GM21360 (cell line): Measurements from ENCODE around the gene HRNR.
"Not testable (repeated sequence)": the region's sequence is repeated elsewhere in the genome, so short reads cannot be mapped to it uniquely, and the experiment has no call there.

Experiments used
- ATAC-seq: cut with Tn5 transposase; IDR thresholded peaks from one replicate; pipeline ENCODE4 v1.9.1; 2021; ENCODE audit warnings: mild to moderate bottlenecking, moderate library complexity; ENCODE audit not compliant: unreplicated experiment

The HRNR gene

DNA sequence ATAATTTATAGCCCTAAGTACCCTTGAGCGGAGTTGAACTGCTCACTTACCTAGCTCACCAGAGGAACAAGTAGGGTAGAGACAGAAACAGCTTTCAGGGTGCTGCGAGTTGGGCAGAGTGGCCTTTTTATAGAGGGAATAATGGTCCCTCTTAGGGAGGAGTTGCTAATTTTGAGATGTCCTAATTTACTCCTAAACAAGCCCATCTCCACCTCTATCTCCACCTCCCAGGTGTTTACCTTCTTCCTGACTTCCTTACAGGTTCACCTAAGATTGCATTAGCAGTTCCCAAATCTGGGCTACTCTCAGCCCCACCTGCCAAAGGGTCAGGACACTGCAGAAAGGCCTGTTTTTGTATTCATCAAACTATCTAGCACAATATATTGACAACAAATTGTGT lies at the start of gene HRNR:
HRNR (minus strand) TSS at position 101 of the 400 bp plus-strand sequence. CDS start 940 bp downstream, outside the sequence.
- ATAC-seq = no peak

DNA sequence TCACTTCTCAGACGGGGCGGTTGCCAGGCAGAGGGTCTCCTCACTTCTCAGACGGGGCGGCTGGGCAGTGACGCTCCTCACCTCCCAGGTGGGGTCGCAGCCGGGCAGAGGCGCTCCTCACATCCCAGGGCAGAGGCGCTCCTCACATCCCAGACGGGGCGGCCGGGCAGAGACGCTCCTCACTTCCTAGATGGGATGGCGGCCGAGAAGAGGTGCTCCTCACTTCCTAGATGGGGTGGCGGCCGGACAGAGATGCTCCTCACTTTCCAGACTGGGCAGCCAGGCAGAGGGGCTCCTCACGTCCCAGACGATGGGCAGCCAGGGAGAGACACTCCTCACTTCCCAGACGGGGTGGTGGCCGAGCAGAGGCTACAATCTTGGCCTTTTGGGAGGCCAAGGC lies 32.4 kb upstream of the HRNR start:
- ATAC-seq = not testable (repeated sequence)

DNA sequence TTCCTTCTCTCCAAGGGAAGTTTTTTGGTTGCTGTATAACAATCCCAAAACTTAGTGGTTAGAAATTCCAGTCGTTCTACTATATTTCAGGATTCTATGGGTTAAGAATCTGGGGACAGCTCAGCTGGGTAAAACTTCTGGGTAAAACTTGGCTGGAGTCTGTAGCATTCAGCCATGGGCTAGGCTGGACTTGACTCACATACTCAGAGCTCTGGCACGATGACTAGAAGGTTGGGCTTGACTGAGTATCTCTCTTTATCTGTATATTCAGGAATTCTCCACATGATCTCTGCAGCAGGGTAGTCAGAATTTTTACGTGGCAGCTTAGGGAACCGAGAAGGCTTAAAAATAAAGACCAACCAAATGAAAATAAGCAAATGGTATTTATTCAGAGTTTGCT lies 28.2 kb upstream of the HRNR start:
- ATAC-seq = no peak

DNA sequence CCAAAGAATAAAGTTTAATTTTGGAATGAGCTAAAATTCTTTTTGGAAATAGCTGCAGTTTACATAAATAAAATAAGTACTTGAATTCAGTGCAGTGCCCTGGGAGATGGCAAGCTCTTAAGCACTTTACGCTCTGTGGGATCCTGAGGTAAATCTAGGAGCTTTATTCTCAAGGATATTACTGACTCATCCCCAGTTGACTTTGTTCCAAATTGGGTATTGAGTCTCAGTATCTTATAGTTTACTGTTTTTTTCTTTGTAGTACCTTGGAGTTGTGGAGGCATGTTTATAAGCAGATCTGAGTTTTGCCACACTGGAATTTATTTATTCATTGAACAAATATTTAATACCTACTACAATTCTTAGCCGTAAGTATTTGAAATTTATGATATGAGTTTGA lies 27.4 kb upstream of the HRNR start:
- no peak for ATAC-seq

DNA sequence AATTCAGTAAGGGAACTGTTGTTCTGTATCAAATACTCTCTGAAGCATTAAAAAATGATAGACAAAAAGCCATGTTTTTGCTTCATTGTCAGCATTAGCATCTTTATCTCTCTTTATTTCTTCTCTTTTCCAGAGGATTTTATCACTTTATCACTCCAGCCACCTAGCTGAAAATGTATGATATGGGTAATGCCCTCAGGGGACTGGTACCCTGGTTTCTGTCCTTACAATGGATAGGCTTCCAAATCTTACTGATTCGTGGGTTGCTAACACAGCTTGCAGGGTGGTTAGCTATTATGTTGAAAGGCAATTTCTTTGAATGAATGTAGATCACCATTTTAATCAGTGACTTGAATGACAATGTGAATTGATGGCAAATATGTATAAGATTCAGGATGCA lies 23.3 kb upstream of the HRNR start:
- no peak for ATAC-seq

DNA sequence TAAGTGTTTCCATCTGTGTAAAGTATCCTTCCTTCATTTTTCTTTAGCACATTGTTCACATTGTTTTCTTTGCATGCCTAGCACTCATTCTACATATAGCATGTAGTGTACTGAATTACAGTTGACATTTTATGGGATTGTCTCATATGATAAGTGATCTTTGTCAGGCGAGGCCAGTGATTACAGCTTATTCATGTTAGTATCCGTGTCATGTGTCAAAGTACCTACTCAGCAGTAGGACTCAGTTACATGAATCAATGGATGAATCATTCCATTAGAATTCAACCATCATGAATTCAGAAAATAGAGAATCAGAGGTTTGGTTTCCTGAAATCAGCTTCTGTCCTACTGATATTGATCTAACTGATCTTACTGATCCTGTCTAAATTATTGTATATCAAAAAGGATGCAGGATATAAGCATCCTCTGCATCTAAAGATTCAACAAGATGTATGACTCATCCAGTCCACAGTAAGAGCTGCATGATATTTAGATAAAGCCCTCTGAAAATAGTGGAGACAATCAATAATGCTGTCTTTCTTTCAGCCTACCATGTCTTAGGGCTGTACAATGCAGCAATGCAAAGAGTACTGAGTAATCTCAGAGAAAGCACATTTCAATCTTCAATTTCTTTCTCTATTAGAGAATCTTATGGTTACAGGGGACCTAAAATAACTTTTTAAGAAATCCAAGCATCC lies 20.7 kb upstream of the HRNR start:
- no peak for ATAC-seq

DNA sequence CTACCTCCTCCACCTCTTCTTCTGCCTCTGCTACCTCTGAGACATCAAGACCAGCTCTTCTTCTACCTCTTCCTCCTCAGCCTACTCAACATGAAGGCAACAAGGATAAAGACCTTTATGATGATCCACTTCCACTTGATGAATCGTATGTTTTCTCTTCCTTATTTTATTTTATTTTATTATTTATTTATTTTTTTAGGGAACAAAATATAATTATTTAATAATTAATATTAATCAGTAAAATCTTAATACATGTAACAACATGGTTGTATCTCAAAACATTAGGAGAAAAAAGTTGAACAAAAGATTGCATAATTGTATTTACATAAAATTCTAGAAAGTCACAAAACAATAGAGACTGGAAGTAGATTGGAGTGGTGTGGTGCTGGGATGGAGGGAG lies 13.1 kb upstream of the HRNR start:
- no peak for ATAC-seq

DNA sequence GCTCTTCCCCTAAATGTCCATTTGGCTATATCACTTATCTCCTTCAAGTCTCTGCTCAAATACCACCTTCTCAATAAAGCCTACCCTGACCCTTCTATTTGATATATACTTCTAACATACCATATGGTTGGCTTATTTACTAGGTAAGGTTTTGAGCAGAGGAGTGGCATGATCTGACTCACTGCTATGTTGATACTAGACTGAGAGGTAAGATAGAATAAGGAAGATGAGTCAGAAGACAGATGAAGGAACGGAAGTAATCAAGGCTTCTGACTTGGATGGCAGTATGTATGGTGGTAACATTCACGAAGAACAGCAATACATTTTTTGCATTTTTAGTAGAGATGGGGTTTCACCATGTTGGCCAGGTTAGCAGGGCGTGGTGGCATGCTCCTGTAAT lies 4.8 kb upstream of the HRNR start:
- ATAC-seq = no peak

DNA sequence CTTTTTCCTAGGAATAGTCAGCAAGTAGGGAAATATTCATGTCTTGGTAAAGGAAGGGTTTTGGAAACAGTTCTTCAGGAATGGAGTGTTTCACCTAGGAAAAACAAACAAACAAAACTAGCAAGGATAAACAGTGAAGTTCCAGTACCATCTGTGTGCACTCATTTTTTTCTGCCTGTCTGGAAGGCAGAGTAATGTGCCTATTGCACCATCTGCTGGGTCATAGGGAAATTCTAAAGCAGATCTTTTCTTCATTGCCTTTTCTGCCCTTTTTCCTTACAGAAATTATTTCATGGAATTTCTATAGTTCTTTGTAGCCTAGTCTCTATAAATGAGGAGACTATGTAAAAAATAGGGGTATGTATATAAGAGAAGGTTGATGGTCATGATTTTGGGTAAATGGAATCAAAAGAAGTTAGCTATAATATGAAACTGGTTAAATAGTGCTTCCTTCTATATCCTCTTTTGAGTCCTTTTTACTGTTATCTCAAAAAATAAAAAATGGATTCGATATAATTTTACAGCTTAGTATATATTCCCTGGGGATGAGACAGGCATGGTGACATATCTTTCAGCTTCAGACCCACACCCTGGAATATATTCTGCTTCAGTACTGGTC lies 3.4 kb upstream of the HRNR start:
- no peak for ATAC-seq

DNA sequence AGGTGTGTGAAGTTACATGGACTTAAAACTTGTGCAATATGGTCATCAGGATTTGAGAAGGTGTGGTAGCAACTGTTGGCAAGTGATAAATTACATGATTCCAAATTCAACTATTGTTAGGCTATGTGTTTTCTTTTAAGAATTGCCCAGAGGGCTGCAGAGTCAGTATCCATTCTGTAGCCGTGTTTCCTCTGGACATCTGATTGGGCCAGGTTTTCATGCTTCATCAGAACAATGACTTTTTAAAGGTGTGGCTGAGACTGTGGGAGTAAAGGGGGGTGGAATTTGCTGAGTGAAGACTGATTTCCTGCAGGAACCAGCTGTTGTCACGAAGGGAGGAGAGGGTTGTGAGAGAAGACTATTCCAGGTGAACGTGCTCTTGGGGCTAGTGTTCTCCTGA lies 1.7 kb upstream of the HRNR start:
- no peak for ATAC-seq

DNA sequence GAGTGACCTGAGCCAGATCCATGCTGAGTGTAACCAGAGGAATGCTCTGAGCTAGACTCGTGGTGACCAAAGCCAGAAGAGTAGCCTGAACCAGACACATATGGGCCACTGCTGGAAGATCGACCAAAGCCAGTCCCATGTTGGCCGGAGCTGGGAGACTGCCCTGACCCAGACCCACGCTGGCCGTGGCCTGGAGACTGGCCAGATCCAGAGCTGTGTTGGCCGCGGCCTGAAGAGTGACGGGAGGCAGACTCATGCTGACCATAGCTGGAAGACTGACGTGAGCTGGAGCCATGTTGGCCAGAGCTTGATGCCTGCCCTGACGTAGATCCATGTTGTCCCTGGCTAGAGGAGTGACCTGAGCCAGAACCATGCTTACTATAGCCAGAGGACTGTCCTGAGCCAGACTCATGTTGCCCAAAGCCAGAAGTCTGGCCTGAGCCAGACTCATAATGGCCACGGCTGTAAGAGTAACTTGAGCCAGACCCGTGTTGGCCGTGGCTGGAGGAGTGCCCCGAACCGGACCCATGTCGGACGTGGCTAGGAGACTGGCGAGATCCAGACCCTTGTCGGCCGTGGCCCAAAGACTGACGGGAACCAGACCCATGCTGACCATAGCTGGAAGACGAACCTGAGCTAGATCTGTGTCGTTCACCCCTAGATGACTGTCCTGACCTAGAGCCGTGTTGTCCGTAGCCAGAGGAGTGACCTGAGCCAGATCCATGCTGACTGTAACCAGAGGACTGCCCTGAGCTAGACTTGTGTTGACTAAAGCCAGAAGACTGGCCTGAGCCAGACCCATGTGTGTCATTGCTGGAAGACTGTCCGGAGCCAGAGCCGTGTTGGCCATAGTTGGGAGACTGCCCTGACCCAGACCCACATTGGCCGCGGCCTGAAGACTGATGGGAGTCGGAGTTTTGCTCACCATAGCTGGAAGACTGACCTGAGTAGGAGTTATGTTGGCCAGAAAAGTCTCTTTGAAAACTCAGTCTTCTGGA lies 3.5 kb downstream of the HRNR start:
- ATAC-seq = no peak

DNA sequence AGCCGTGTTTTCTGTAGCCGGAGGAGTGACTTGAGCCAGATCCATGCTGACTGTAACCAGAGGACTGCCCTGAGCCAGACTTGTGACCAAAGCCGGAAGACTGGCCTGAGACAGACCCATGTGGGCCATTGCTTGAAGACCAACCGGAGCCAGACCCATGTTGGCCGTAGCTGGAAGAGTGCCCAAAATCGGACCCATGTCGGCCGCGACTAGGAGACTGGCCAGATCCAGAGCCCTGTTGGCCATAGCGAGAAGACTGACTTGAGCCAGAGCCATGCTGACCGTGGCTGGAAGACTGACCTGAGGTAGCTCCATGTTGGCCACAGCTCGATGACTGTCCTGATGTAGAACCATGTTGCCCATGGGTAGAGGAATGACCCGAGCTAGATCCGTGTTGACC lies 4.6 kb downstream of the HRNR start:
- not testable (repeated sequence) for ATAC-seq

DNA sequence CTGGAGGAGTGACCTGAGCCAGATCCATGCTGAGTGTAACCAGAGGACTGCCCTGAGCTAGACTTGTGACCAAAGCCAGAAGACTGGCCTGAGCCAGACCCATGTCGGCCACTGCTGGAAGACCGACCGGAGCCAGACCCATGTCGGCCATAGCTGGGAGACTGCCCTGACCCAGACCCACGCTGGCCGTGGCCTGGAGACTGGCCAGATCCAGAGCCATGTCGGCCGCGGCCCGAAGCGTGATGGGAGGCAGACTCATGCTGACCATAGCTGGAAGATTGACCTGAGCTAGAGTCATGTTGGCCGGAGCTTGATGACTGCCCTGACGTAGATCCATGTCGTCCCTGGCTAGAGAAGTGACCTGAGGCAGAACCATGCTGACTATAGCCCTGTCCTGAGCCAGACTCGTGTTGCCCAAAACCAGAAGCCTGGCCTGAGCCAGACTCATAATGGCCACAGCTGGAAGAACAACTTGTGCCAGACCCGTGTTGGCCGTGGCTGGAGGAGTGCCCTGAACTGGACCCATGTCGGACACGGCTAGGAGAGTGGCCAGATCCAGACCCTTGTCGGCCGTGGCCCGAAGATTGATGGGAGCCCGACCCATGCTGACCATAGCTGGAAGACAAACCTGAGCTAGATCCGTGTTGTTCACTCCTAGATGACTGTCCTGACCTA lies 5.1 kb downstream of the HRNR start:
- ATAC-seq = no peak

DNA sequence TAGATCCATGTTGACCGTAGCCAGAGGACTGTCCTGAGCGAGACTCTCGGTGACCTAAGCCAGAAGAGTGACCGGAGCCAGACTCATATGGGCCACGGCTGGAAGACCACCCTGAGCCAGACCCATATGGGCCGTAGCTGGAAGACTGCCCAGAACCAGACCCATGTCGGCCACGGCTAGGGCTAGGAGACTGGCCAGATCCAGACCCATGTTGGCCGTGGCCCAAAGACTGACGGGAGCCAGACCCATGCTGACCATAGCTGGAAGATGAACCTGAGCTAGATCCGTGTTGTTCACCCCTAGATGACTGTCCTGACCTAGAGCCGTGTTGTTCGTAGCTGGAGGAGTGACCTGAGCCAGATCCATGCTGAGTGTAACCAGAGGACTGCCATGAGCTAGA lies 8.4 kb downstream of the HRNR start:
- not testable (repeated sequence) for ATAC-seq

DNA sequence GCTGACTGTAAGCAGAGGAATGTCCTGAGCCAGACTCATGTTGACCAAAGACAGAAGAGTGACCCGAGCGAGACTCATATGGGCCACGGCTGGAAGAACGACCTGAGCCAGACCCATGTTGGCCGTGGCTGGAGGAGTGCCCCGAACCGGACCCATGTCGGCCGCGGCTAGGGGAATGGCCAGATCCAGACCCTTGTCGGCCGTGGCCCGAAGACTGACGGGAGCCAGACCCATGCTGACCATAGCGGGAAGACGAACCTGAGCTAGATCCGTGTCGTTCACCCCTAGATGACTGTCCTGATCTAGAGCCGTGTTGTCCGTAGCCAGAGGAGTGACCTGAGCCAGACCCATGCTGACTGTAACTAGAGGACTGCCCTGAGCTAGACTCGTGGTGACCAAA lies 9.1 kb downstream of the HRNR start:
- not testable (repeated sequence) for ATAC-seq

DNA sequence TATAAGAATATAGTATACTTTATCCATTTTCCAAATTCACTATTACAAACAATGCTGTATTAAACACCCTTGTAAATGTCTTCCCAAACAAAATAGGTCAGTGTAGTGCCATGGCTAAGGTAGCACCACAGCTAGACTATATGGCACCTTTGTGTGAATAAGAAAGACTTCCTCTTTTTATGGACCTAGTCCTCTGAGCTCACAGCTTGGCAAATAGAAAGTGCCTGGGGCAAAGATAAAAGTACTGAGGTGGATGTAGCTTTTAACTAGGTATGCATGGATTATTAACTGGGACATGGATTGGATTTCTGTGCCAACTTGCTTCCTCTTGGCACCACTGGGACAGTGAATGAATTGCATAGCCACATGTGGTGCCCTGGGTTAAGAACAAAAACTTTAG lies 25.0 kb downstream of the HRNR start:
- ATAC-seq = no peak

DNA sequence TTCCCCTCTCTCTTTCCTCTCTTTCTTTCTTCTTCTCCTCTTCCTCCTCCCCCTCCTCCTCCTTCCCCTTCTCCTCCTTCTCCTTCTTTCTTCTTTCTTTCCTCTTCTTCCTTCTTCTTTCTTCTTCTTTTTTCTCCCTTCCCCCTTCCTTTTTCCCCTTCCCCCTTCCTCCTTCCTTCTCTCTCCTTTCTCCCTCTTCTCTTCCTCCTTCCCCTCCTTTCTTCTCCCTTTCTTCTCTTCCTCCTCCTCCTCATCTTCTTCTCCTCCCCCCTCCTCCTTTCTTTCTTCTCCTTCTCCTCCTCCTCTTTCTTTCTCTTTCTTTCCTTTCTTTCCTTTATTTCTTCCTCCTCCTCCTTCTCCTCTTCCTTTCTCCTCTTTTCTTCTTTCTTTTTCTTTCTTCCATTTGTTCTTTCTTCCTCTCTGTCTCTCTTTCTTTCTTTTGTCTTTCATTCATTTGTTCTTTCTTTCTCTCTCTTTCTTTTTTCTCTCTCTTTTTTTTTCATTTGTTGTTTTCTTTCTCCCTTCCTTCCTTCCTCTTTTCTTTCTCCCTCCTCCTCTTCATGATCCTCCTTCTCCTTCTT lies 26.5 kb downstream of the HRNR start:
- ATAC-seq = no peak

DNA sequence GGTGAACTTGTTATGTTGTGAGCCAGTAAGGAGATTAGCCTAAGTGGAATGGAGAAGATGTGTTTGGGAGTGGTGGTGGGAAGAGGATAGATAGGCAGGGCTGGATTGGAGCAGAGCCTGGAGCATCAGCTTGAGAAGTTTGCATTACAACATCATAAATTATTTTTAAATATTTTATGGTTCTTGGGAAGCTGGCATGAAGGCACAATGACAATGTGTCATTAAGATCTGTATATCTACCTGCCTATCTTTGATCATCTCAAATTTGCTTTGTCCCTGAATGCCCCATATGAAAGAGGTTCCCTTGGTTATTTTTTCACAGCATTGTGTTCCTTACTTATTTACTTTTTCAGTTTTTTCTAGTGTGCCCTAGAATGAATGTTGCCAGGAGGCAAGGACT lies 32.3 kb downstream of the HRNR start:
- no peak for ATAC-seq

DNA sequence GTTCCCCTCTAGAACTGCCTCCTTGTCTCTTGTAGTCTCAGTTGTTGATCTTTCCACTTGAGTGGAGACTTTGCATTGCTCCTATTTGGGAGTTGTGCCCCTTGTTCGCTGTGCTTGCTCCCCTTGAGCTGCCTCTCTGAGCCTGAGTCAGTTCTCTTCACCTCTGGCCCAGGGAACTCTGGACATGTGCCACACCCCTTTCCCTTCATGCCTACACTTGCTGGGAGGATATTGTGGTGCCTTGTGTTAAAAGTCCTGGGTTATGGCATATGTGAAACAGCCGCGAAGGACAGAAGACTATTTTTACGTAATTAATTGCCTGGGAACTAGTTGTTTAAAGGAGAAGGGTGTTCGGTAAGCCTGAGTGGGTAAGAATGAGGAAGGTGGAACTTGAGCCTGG lies 32.7 kb downstream of the HRNR start:
- ATAC-seq = no peak

DNA sequence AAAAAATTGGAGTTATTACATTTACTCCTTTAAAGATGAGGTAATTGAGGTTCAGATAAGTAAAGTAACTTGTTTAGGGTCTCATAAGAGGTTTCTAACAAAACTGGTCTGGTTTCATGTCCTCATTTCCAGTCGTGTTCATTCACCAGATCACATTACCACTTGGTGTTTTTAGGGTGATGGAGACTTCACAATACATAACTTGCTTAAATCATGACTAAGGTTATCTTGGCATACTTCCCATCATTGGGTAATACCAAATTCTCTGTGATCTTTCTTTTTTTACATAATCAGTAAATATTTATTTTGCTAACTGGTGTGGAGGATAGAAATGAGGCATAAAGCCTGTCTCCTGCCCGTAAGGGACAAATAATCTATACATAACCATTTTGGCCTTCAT lies 33.4 kb downstream of the HRNR start:
- ATAC-seq = no peak
